B cell (primary cell): ENCODE data around the gene BMAL1. TPM values are rescaled to one million over a fixed set of nuclear protein-coding genes. Genes with fewer than 3 reads are reported as not detected.

Experiments
- ATAC-seq: fragments of 200-7000 bp; cut with Tn5 transposase; one replicate; pipeline ENCODE4 v1.10.0; 2021; ENCODE audit warnings: low read depth, mild to moderate bottlenecking, moderate number of reproducible peaks, moderate library complexity
- CTCF ChIA-PET: fragments of 350-600 bp; sonication (Branson Sonifier 250); formaldehyde crosslinking; loops from one replicate; lab custom pipeline; 2021; ENCODE audit warnings: antibody characterized with exemption, inconsistent platforms; lab: Charles Lee
- POLR2A ChIA-PET: fragments of 350-600 bp; sonication (Branson Sonifier 250); formaldehyde crosslinking; loops from one replicate; lab custom pipeline; 2021; ENCODE audit warnings: antibody characterized with exemption; lab: Charles Lee
- DNase-seq: peaks from one replicate; pipeline ENCODE4 v3.0.0; 2013
- H2AFZ ChIP-seq: 2 replicates; pipeline ENCODE4 v1.6.1; 2012; ENCODE audit warnings: mild to moderate bottlenecking, low read depth, low read length; ENCODE audit not compliant: insufficient read depth, poor library complexity, severe bottlenecking
- H3K27ac ChIP-seq, 2 donors: 1 replicate in 1 of 2; 2 replicates in 1 of 2; pipeline ENCODE4 v1.5.1; 2012 to 2013; ENCODE audit warnings: low read length in 2 of 2, mild to moderate bottlenecking in 2 of 2, moderate library complexity in 1 of 2
- H3K27me3 ChIP-seq, 4 experiments: fragments of 200-600 bp in 1 of 4; sonication (generic) in 1 of 4; replicated peaks in 1 of 4; 1 replicate in 2 of 4; 2 replicates in 2 of 4; pipeline versions ENCODE4 v1.6.1 to v1.7.0; 2013 to 2016; ENCODE audit warnings: low read length in 3 of 4, mild to moderate bottlenecking in 2 of 4, mixed read lengths in 1 of 4, moderate library complexity in 1 of 4; ENCODE audit not compliant: insufficient read depth in 4 of 4, control insufficient read depth in 3 of 4; ENCODE audit errors: control extremely low read depth in 1 of 4
- H3K36me3 ChIP-seq, 2 experiments: replicated peaks in 1 of 2; 1 replicate in 1 of 2; 2 replicates in 1 of 2; pipeline versions ENCODE4 v1.6.1 to v1.7.1; 2013; ENCODE audit warnings: low read length in 1 of 2; ENCODE audit not compliant: insufficient read depth in 2 of 2, control insufficient read depth in 1 of 2; ENCODE audit errors: control extremely low read depth in 1 of 2, extremely low read depth in 1 of 2
- H3K4me1 ChIP-seq, 2 donors: fragments of 200-600 bp in 1 of 2; sonication (generic) in 1 of 2; 1 replicate in 1 of 2; 2 replicates in 1 of 2; pipeline versions ENCODE4 v1.5.1 to v1.6.1; 2013 to 2017; ENCODE audit warnings: low read length in 2 of 2; ENCODE audit not compliant: control insufficient read depth in 2 of 2, insufficient read depth in 2 of 2
- H3K4me2 ChIP-seq: replicated peaks from 2 replicates; pipeline ENCODE3; 2012; ENCODE audit warnings: mild to moderate bottlenecking, low read depth, low read length; ENCODE audit not compliant: poor library complexity, severe bottlenecking
- H3K4me3 ChIP-seq, 5 experiments: fragments of 200-600 bp in 1 of 5; sonication (generic) in 1 of 5; 1 replicate in 3 of 5; 2 replicates in 2 of 5; pipeline versions ENCODE4 v1.5.1 to v1.7.0; 2011 to 2016; ENCODE audit warnings: low read length in 4 of 5, mild to moderate bottlenecking in 4 of 5, low read depth in 2 of 5, control low read depth in 1 of 5, moderate library complexity in 1 of 5; ENCODE audit not compliant: insufficient read depth in 1 of 5; ENCODE audit errors: control extremely low read depth in 1 of 5, extremely low read depth in 1 of 5
- H3K79me2 ChIP-seq: fragments of 200-600 bp; sonication (generic); one replicate; pipeline ENCODE4 v1.6.0; 2016; ENCODE audit warnings: low read length; ENCODE audit not compliant: control insufficient read depth, insufficient read depth
- H3K9ac ChIP-seq: fragments of 200-600 bp; sonication (generic); 2 replicates; pipeline ENCODE4 v1.6.1; 2017; ENCODE audit warnings: mild to moderate bottlenecking, low read length, moderate library complexity
- H3K9me3 ChIP-seq, 3 donors: one replicate each; pipeline versions ENCODE4 v1.6.1 to v1.7.1; 2013; ENCODE audit warnings: low read length in 2 of 3; ENCODE audit not compliant: control insufficient read depth in 2 of 3, insufficient read depth in 1 of 3; ENCODE audit errors: control extremely low read depth in 1 of 3
- H4K20me1 ChIP-seq: 2 replicates; pipeline ENCODE4 v1.6.0; 2012; ENCODE audit warnings: mild to moderate bottlenecking, low read length; ENCODE audit not compliant: insufficient read depth, control insufficient read depth, poor library complexity, severe bottlenecking
- H3K27ac Mint-ChIP-seq: one replicate; pipeline ENCODE4 v1.8.0; 2021; ENCODE audit warnings: mixed read lengths
- H3K27me3 Mint-ChIP-seq: one replicate; pipeline ENCODE4 v1.8.0; 2021; ENCODE audit warnings: mixed read lengths
- H3K4me1 Mint-ChIP-seq: one replicate; pipeline ENCODE4 v1.8.0; 2021; ENCODE audit warnings: mixed read lengths
- H3K4me3 Mint-ChIP-seq: one replicate; pipeline ENCODE4 v1.8.0; 2021; ENCODE audit warnings: mixed read lengths
- H3K9me3 Mint-ChIP-seq: one replicate; pipeline ENCODE4 v1.8.0; 2022; ENCODE audit warnings: mixed read lengths; ENCODE audit not compliant: insufficient read depth
- CTCF ChIP-seq: fragments of 200-600 bp; IDR thresholded peaks from one replicate; pipeline ENCODE4 v1.8.0; 2022; ENCODE audit warnings: antibody characterized with exemption, mild to moderate bottlenecking
- EZH2 ChIP-seq: IDR thresholded peaks from 2 replicates; pipeline ENCODE4 v1.6.1; 2012; ENCODE audit warnings: borderline replicate concordance, low read depth, mild to moderate bottlenecking, moderate library complexity, low read length; ENCODE audit not compliant: insufficient read depth, poor library complexity, severe bottlenecking
- WGBS: methylation state at CpG from one replicate; pipeline ENCODE4 v1.1.5; 2013; ENCODE audit warnings: missing lambda C conversion rate; ENCODE audit not compliant: insufficient coverage; 5-methylcytosine and 5-hydroxymethylcytosine counted together
- intact Hi-C: fragments of 100-400 bp; cut with micrococcal nuclease; formaldehyde crosslinking; loops from one replicate; pipeline ENCODE4 v1.10.0; 2022
- polyA plus RNA-seq: library from polyadenylated mRNA; depleted of rRNA; stranded (reverse); fragments of >200 nt; gene quantifications from 2 replicates; pipeline ENCODE4 v1.2.3, GENCODE V29; 2012
- total RNA-seq, 2 donors: library from RNA; stranded (reverse); fragments of 120-200 nt in 1 of 2; gene quantifications; 1 replicate in 1 of 2; 2 replicates in 1 of 2; pipeline versions ENCODE4 v1.2.3 to v1.2.4, GENCODE V29; 2013 to 2022

Gene BMAL1
- total and polyA plus RNA-seq, 2 donors (not counting 1 experiment from before 2014, with no cell fraction given) = 8.6 to 39.1 TPM

GRCh38 chr11:13271060-13271693 lies 6.4 kb upstream of the BMAL1 start:
- H3K9me3 ChIP-seq = no peaks in the 10 kb centered on the region
- no peak overlapping the region for H3K4me3 Mint-ChIP-seq
- no peak overlapping the region for H3K4me2 ChIP-seq
- no peak overlapping the region for H3K9ac ChIP-seq
- H3K4me1 Mint-ChIP-seq = peaks cover 6% of the 10 kb centered on the region
- H3K9me3 Mint-ChIP-seq = no peaks in the 10 kb centered on the region
- H3K27me3 ChIP-seq = peaks cover 0 to 13% (median 4%) of the 10 kb centered on the region in 4 experiments
- H3K4me1 ChIP-seq = peaks cover under 1% of the 10 kb centered on the region in 2 donors
- no peak overlapping the region for H3K27ac Mint-ChIP-seq
- TF ChIP-seq CTCF (no peak), EZH2 (no peak)
- intact Hi-C loops = loop anchor here (10.0 kb wide), 1 partner anchor 1064 kb away; no protein-coding TSS in a partner anchor
- H3K27ac ChIP-seq = no peak overlapping the region
- H3K4me3 ChIP-seq = no peak overlapping the region
- peaks cover 39% of the 10 kb centered on the region for H3K27me3 Mint-ChIP-seq
- DNase-seq (no peak), ATAC-seq (no peak)
- POLR2A ChIA-PET = no interaction called here
- CTCF ChIA-PET = interaction anchor here (0.8 kb wide), 1 partner anchor 195 kb away, joined by 3 read pairs; no protein-coding TSS in a partner anchor
- H3K36me3 ChIP-seq = no peaks in the 10 kb centered on the region
- no peaks in the 10 kb centered on the region for H3K79me2 ChIP-seq
- no peaks in the 10 kb centered on the region for H4K20me1 ChIP-seq
- H2AFZ ChIP-seq = no peak overlapping the region
- no CpG with 5 or more reads among the region's 1 CpG for WGBS

DNA sequence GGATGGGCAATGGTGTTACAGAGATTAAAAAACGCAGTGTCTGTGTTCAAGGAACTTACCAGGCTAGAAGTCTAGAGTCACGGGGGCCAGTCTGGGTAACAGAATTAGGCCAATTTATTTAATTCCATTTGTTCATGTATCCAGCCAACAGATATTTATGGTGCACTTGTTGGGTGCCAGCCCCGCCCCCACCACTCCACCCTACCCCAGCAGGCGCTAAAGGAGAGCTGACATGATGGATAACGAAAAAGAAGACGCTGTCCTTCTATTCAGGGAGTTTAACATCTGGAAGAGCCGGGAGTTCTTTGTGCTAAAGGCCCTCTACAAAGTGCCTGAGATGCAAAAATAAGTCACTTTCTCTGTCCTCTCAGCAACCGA lies 1.1 kb upstream of the BMAL1 start:
- Mint-ChIP-seq H3K4me3 (peak overlapping the region; percentile 97), H3K27me3 (peaks cover 22% of the 10 kb centered on the region), H3K9me3 (no peaks in the 10 kb centered on the region), H3K4me1 (peaks cover 39% of the 10 kb centered on the region), H3K27ac (peak overlapping the region; percentile 90)
- no peak for TF ChIP-seq CTCF
- H3K27me3 ChIP-seq = peaks cover 0 to 20% (median 6%) of the 10 kb centered on the region in 4 experiments
- H3K4me2 ChIP-seq = peak overlapping the region; percentile 92
- WGBS = 0% methylated on average over 3 of the region's 8 CpGs
- H3K27ac ChIP-seq = peak overlapping the region in 1 of 2 donors; percentile 46
- peaks cover 34% of the 10 kb centered on the region for H4K20me1 ChIP-seq
- DNase-seq (no peak), ATAC-seq (no peak)
- no peaks in the 10 kb centered on the region for H3K9me3 ChIP-seq
- H3K36me3 ChIP-seq = no peaks in the 10 kb centered on the region
- H3K4me1 ChIP-seq = peaks cover 21 to 23% of the 10 kb centered on the region in 2 donors
- POLR2A ChIA-PET = no interaction called here
- H3K4me3 ChIP-seq = peak overlapping the region; percentile 70 to 94 (median 89)
- H2AFZ ChIP-seq = peak overlapping the region; percentile 97
- CTCF ChIA-PET = interaction anchor here (1.2 kb wide), 1 partner anchor 59 kb away, joined by 3 read pairs; no protein-coding TSS in a partner anchor
- H3K79me2 ChIP-seq = peaks cover 35% of the 10 kb centered on the region
- intact Hi-C loops = loop anchor here (5.0 to 10.0 kb wide), 3 partner anchors 61 to 1434 kb away; partner anchors contain the start of gene USP47
- H3K9ac ChIP-seq = peak overlapping the region; percentile 81
